ENCODE data around the gene KLK10.

DNA sequence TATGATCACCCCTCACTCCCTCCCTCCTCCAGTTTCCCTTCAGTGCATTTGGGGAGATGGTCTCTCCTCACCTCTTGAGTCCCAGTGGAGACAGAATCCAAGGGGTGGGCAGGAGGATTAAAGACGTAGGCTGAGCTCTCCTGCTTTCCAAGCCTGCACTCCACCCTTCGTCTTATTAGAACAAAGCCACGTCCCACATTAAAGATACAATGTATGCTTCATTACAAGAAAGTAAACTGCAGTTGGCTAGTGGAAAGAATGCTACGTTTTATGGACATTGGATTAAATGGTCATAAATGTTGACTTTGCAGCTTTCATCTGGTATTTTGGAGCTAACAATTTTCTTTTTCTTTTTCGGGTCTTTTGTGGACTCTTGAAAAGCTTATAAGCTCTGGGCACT, 8.4 kb upstream of the KLK10 start:
- TF ChIP-seq, protein P1, sequence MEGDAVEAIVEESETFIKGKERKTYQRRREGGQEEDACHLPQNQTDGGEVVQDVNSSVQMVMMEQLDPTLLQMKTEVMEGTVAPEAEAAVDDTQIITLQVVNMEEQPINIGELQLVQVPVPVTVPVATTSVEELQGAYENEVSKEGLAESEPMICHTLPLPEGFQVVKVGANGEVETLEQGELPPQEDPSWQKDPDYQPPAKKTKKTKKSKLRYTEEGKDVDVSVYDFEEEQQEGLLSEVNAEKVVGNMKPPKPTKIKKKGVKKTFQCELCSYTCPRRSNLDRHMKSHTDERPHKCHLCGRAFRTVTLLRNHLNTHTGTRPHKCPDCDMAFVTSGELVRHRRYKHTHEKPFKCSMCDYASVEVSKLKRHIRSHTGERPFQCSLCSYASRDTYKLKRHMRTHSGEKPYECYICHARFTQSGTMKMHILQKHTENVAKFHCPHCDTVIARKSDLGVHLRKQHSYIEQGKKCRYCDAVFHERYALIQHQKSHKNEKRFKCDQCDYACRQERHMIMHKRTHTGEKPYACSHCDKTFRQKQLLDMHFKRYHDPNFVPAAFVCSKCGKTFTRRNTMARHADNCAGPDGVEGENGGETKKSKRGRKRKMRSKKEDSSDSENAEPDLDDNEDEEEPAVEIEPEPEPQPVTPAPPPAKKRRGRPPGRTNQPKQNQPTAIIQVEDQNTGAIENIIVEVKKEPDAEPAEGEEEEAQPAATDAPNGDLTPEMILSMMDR (IDR thresholded peaks at IDR 0.05), result no peak
- no peak for TF ChIP-seq POLR2A (IDR thresholded peaks at IDR 0.05)

All from thyroid gland (tissue), 4 donors.